H1 (cell line): ENCODE data around the gene MTTP.
A peak's percentile ranks its signal among the peaks of the same experiment; 100 is the strongest.

Experiments
- BACH1 ChIP-seq: IDR thresholded peaks from 2 replicates; pipeline ENCODE4 v1.6.1; 2012; ENCODE audit warnings: low read length, improper control_type of control experiment
- EP300 ChIP-seq, 2 experiments: IDR thresholded peaks; 1 replicate in 1 of 2; 2 replicates in 1 of 2; pipeline ENCODE4 v1.6.1; 2011 to 2012; ENCODE audit warnings: low read depth in 2 of 2, low read length in 2 of 2, mild to moderate bottlenecking in 2 of 2, borderline replicate concordance in 1 of 2, inconsistent platforms in 1 of 2, moderate library complexity in 1 of 2
- HDAC2 ChIP-seq, 2 experiments: fragments of 300-600 bp in 1 of 2; sonication (generic) in 1 of 2; IDR thresholded peaks; 2 replicates each; pipeline ENCODE4 v1.6.1; 2011 to 2012; ENCODE audit warnings: low read depth in 2 of 2, low read length in 2 of 2, mild to moderate bottlenecking in 2 of 2, moderate library complexity in 2 of 2, borderline replicate concordance in 1 of 2, inconsistent platforms in 1 of 2
- JUND ChIP-seq: IDR thresholded peaks from 2 replicates; pipeline ENCODE4 v1.6.1; 2011; ENCODE audit warnings: mild to moderate bottlenecking, improper control_type of control experiment, low read length
- POLR2A ChIP-seq, 2 experiments: IDR thresholded peaks; 1 replicate in 1 of 2; 2 replicates in 1 of 2; pipeline ENCODE4 v1.6.1; 2011; ENCODE audit warnings: low read depth in 2 of 2, low read length in 2 of 2, mild to moderate bottlenecking in 2 of 2; ENCODE audit errors: control extremely low read depth in 1 of 2
- RAD21 ChIP-seq, 2 experiments: IDR thresholded peaks in 1 of 2; conservative IDR thresholded peaks in 1 of 2; 2 replicates each; pipeline ENCODE4 v1.6.1; 2011; ENCODE audit warnings: low read depth in 2 of 2, low read length in 2 of 2, improper control_type of control experiment in 1 of 2, inconsistent platforms in 1 of 2, mild to moderate bottlenecking in 1 of 2, moderate library complexity in 1 of 2
- SP1 ChIP-seq: IDR thresholded peaks from 2 replicates; pipeline ENCODE4 v1.6.1; 2011; ENCODE audit warnings: low read depth, low read length
- SUZ12 ChIP-seq: fragments of 200-600 bp; sonication (generic); IDR thresholded peaks from 2 replicates; pipeline ENCODE4 v1.6.1; 2012; ENCODE audit warnings: mild to moderate bottlenecking, inconsistent platforms, low read length, moderate library complexity, mixed read lengths
- TF ChIP-seq, protein P1 (sequence below), 3 experiments: IDR thresholded peaks; 1 replicate in 2 of 3; 2 replicates in 1 of 3; pipeline versions ENCODE4 v1.5.1 to v1.6.1; 2011; ENCODE audit warnings: low read length in 3 of 3, mild to moderate bottlenecking in 3 of 3, inconsistent platforms in 2 of 3, low read depth in 1 of 3, moderate library complexity in 1 of 3; ENCODE audit not compliant: insufficient read depth in 1 of 3; ENCODE audit errors: control extremely low read depth in 1 of 3

DNA sequence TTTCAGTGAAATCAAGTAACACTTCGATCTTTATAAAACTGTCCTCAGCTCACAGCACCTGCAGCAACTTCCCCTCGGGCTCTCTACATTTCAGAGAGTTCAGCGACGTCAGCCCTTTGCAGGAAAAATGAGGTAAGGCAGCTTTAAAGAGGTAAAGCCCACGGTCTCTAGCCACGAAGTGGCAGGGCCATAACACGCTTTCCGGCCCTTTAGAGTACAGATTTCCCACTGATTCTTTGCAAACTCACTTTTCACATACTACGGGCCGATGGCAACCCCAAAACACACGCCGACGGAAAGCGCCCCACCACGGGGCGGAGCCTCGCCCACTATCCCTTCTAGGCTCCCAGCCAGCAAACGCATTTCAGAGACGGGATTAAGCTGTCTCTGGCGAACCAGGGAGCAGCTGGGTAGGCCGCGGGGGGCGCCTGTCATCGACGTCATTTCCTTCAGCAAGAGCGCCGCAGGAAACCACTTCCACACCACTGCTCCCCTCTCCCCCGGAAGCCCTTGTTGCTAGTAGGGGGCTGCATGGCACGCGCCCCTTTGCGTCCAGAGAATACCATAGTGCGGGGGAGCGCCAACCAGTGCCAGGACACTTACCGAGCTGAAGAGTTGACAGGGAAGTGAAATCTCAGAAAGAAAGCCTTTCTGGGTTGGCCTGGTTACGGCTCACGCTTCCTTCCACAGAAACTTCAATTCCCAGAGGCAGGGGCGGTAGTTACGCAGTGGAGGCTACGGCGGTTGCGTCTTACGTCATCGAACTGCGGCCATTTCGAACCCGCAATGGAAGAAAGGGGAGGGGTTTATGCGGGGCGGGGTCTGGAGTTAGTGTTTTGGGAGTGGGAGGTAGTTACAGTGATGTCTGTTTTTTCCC lies 11.1 kb upstream of the MTTP start, which contains the start of gene TRMT10A:
- TF ChIP-seq, protein P1, sequence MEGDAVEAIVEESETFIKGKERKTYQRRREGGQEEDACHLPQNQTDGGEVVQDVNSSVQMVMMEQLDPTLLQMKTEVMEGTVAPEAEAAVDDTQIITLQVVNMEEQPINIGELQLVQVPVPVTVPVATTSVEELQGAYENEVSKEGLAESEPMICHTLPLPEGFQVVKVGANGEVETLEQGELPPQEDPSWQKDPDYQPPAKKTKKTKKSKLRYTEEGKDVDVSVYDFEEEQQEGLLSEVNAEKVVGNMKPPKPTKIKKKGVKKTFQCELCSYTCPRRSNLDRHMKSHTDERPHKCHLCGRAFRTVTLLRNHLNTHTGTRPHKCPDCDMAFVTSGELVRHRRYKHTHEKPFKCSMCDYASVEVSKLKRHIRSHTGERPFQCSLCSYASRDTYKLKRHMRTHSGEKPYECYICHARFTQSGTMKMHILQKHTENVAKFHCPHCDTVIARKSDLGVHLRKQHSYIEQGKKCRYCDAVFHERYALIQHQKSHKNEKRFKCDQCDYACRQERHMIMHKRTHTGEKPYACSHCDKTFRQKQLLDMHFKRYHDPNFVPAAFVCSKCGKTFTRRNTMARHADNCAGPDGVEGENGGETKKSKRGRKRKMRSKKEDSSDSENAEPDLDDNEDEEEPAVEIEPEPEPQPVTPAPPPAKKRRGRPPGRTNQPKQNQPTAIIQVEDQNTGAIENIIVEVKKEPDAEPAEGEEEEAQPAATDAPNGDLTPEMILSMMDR (IDR thresholded peaks at IDR 0.05; ENCODE audit: control extremely low read depth in 1 of 3, insufficient read depth in 1 of 3, low read depth in 1 of 3, low read length in 3 of 3) = no peak
- peak; percentile 5; the same call in 1 of the 2 replicates for TF ChIP-seq SP1
- TF ChIP-seq BACH1 = no peak
- peak; percentile 66 to 83 for TF ChIP-seq POLR2A (IDR thresholded peaks at IDR 0.05; ENCODE audit: control extremely low read depth in 1 of 2, low read depth in 2 of 2, low read length in 2 of 2)
- no peak for TF ChIP-seq EP300 (IDR thresholded peaks at IDR 0.05; ENCODE audit: borderline replicate concordance in 1 of 2, low read depth in 2 of 2, low read length in 2 of 2)
- TF ChIP-seq JUND = no peak
- TF ChIP-seq HDAC2 (IDR thresholded peaks at IDR 0.05; ENCODE audit: borderline replicate concordance in 1 of 2, low read depth in 2 of 2, low read length in 2 of 2) = no peak; a peak in 2 of 4 replicates
- 0 out of 4 replicates have a peak, but pooled peaks of 1 of the 2 experiments have one; percentile 16 for TF ChIP-seq RAD21 (IDR thresholded peaks at IDR 0.05 in 1 of 2, conservative IDR thresholded peaks at IDR 0.05 in 1 of 2; ENCODE audit: low read depth in 2 of 2, low read length in 2 of 2)
- no peak for TF ChIP-seq SUZ12
